HepG2 (cell line): ENCODE results near the gene OVCA2. TPM values are rescaled to one million over a fixed set of nuclear protein-coding genes. Genes with fewer than 3 reads are reported as not detected.

Source experiments
- ATAC-seq: fragments of 200-7000 bp; cut with Tn5 transposase; 3 replicates; pipeline ENCODE4 v1.9.1; 2020; ENCODE audit warnings: mild to moderate bottlenecking, moderate library complexity
- BruUV-seq: library from RNA; stranded (reverse); fragments of 400-500 nt; replicated peaks from 2 replicates; lab custom pipeline; 2021; lab: Mats Ljungman, UMichigan
- CTCF ChIA-PET: fragments of 300-600 bp; formaldehyde crosslinking; extraction: SDS; loops from one replicate; lab custom pipeline; 2021; ENCODE audit warnings: low total read pairs, inconsistent platforms, low intra/inter-chr PET ratio; lab: Yijun Ruan, JAX
- POLR2A ChIA-PET: fragments of 350-600 bp; sonication (Branson Sonifier 250); formaldehyde crosslinking; loops from one replicate; lab custom pipeline; 2020; ENCODE audit warnings: antibody characterized with exemption, inconsistent platforms; lab: Yijun Ruan, JAX
- DNase-seq: peaks from one replicate; pipeline ENCODE4 v3.0.0-alpha.2; 2015; ENCODE audit warnings: low spot score
- FAIRE-seq: peaks from 3 replicates; lab custom pipeline; 2011; peaks lifted over from hg19 to GRCh38; lab: Jason Lieb, UNC
- H2AFZ ChIP-seq: one replicate; pipeline ENCODE4 v1.6.1; 2011; ENCODE audit warnings: low read length, inconsistent platforms
- H3K27ac ChIP-seq: fragments of 300-600 bp; 3 replicates; pipeline ENCODE4 v1.8.0; 2011; ENCODE audit warnings: mixed run types, mild to moderate bottlenecking, mixed read lengths, low read length, inconsistent platforms; ENCODE audit not compliant: insufficient read depth; ENCODE audit errors: extremely low read length
- H3K27me3 ChIP-seq, 2 experiments: fragments of 200-600 bp in 1 of 2; 2 replicates in 1 of 2; 3 replicates in 1 of 2; pipeline versions ENCODE4 v1.6.0 to v1.8.0; 2011; ENCODE audit warnings: low read length in 2 of 2, mild to moderate bottlenecking in 2 of 2, moderate library complexity in 2 of 2, inconsistent platforms in 1 of 2; ENCODE audit not compliant: insufficient read depth in 2 of 2, control insufficient read depth in 1 of 2
- H3K36me3 ChIP-seq, 2 experiments: fragments of 200-600 bp in 1 of 2; replicated peaks in 1 of 2; 2 replicates in 1 of 2; 3 replicates in 1 of 2; pipeline versions ENCODE4 v1.5.1 to v1.8.0; 2011; ENCODE audit warnings: low read length in 2 of 2, inconsistent platforms in 1 of 2; ENCODE audit not compliant: insufficient read depth in 2 of 2, control insufficient read depth in 1 of 2
- H3K4me1 ChIP-seq: 2 replicates; pipeline ENCODE4 v1.5.1; 2012; ENCODE audit warnings: low read length, inconsistent platforms; ENCODE audit not compliant: insufficient read depth
- H3K4me2 ChIP-seq: 2 replicates; pipeline ENCODE4 v1.6.0; 2011; ENCODE audit warnings: low read depth, low read length, inconsistent platforms
- H3K4me3 ChIP-seq, 3 experiments: fragments of 200-600 bp in 1 of 3; sonication (generic), shearing (Covaris generic) in 1 of 3; replicated peaks in 1 of 3; 2 replicates each; pipeline ENCODE4 v1.5.1; 2011 to 2016; ENCODE audit warnings: low read length in 3 of 3, inconsistent platforms in 2 of 3, low read depth in 2 of 3, mild to moderate bottlenecking in 2 of 3, control low read depth in 1 of 3, mixed read lengths in 1 of 3; ENCODE audit not compliant: insufficient read depth in 1 of 3
- H3K79me2 ChIP-seq: one replicate; pipeline ENCODE4 v1.6.1; 2011; ENCODE audit warnings: low read length, inconsistent platforms; ENCODE audit not compliant: insufficient read depth
- H3K9ac ChIP-seq: 2 replicates; pipeline ENCODE4 v1.6.0; 2011; ENCODE audit warnings: mild to moderate bottlenecking, low read depth, low read length, inconsistent platforms; ENCODE audit not compliant: insufficient read depth
- H3K9me3 ChIP-seq: 2 replicates; pipeline ENCODE4 v1.5.1; 2012; ENCODE audit warnings: mild to moderate bottlenecking, low read length
- H4K20me1 ChIP-seq: 2 replicates; pipeline ENCODE4 v1.6.0; 2011; ENCODE audit warnings: inconsistent platforms, mild to moderate bottlenecking, low read length, moderate library complexity; ENCODE audit not compliant: insufficient read depth
- FOXO4 ChIP-seq: sonication (generic); formaldehyde crosslinking; conservative IDR thresholded peaks from 2 replicates; pipeline ENCODE4 v1.8.1; 2023; ENCODE audit warnings: missing genetic modification reagents
- HOXA9 ChIP-seq: sonication (generic); formaldehyde crosslinking; IDR thresholded peaks from 2 replicates; pipeline ENCODE4 v1.8.1; 2022; ENCODE audit warnings: missing genetic modification reagents, mild to moderate bottlenecking, moderate library complexity, borderline replicate concordance
- IKZF1 ChIP-seq: fragments of 450-650 bp; IDR thresholded peaks from 2 replicates; pipeline ENCODE4 v1.7.1; 2016
- TRIM24 ChIP-seq: sonication (generic); formaldehyde crosslinking; IDR thresholded peaks from 2 replicates; pipeline ENCODE4 v1.8.0; 2022; ENCODE audit warnings: mild to moderate bottlenecking, missing genetic modification reagents
- U2AF2 ChIP-seq: fragments of 200-400 bp; formaldehyde crosslinking; IDR thresholded peaks from 2 replicates; pipeline ENCODE4 v1.6.1; 2017; ENCODE audit warnings: low read depth, mild to moderate bottlenecking, low read length
- XRCC5 ChIP-seq: fragments of 200-400 bp; formaldehyde crosslinking; optimal IDR thresholded peaks from 2 replicates; pipeline ENCODE3; 2017; ENCODE audit warnings: mild to moderate bottlenecking, low read length
- ZBTB21 ChIP-seq: sonication (generic); formaldehyde crosslinking; IDR thresholded peaks from 2 replicates; pipeline ENCODE4 v1.4.0; 2020; ENCODE audit warnings: missing genetic modification reagents
- ZNF20 ChIP-seq: sonication (generic); formaldehyde crosslinking; IDR thresholded peaks from 2 replicates; pipeline ENCODE4 v1.4.0; 2020; ENCODE audit warnings: mild to moderate bottlenecking, moderate library complexity, missing genetic modification reagents
- ZNF276 ChIP-seq: sonication (generic); formaldehyde crosslinking; IDR thresholded peaks from 2 replicates; pipeline ENCODE4 v1.4.0; 2020; ENCODE audit warnings: mild to moderate bottlenecking, low read depth, missing genetic modification reagents
- ZSCAN25 ChIP-seq: sonication (generic); formaldehyde crosslinking; IDR thresholded peaks from 2 replicates; pipeline ENCODE4 v1.8.0; 2022; ENCODE audit warnings: mild to moderate bottlenecking, missing genetic modification reagents
- WGBS: methylation state at CpG from one replicate; pipeline ENCODE4 v1.1.6; 2017; ENCODE audit warnings: low lambda C conversion rate; 5-methylcytosine and 5-hydroxymethylcytosine counted together
- in situ Hi-C: cut with HindIII; loops from 2 replicates; pipeline ENCODE4 v1.10.0; 2017; ENCODE audit warnings: low pct_unique_long_range_greater_than_20kb; ENCODE audit not compliant: extremely low pct_ligation_motif_present
- intact Hi-C: fragments of 100-400 bp; cut with micrococcal nuclease; formaldehyde crosslinking; loops from one replicate; pipeline ENCODE4 v1.10.0; 2022; ENCODE audit not compliant: unreplicated experiment
- polyA plus RNA-seq, 8 experiments: library from polyadenylated mRNA; depleted of rRNA in 3 of 8; stranded (reverse) in 7 of 8; unstranded in 1 of 8; fragments of >200 nt; fragmentation: Illumina TruSeq in 4 of 8; extraction: Trizol in 4 of 8; gene quantifications; 2 replicates each; pipeline versions ENCODE4 v1.2.1 to v1.2.3, GENCODE V29; 2011 to 2016; ENCODE audit warnings: low read depth in 4 of 8, missing spikeins in 1 of 8, mixed read lengths in 1 of 8; ENCODE audit not compliant: insufficient read depth in 1 of 8
- total RNA-seq, 5 experiments: library from RNA; depleted of rRNA; stranded (reverse); fragments of >200 nt; fragmentation: Illumina TruSeq; extraction: Trizol; gene quantifications; 2 replicates each; pipeline ENCODE4 v1.2.3, GENCODE V29; 2016; ENCODE audit warnings: low read depth in 1 of 5

OVCA2 gene
- total and polyA plus RNA-seq, 2 of the 13 experiments (the other 11 are each of a cell fraction or from before 2014, with no cell fraction given), result 23.7 to 28.2 TPM

- no peaks in the 10 kb centered on the region for H3K79me2 ChIP-seq
- H3K4me3 ChIP-seq, result peak overlapping the region in 2 of 3 experiments; percentile 70 to 81; a peak in 4 of 6 replicates
- peaks cover 4 to 15% of the 10 kb centered on the region in 2 experiments; a peak in 3 of 5 replicates for H3K36me3 ChIP-seq
- CTCF ChIA-PET, result interaction anchor here (1.9 kb wide), 1 partner anchor 134 kb away, joined by 8 read pairs; no protein-coding TSS in a partner anchor
- no peaks in the 10 kb centered on the region for H3K27me3 ChIP-seq
- TSS peak; percentile 64 for BruUV-seq
- 95% methylated on average over 4 of the region's 5 CpGs for WGBS
- peak overlapping the region; percentile 86 for H3K4me2 ChIP-seq
- in situ Hi-C loops (loop anchor here (25.0 kb wide), 1 partner anchor 331 kb away; the partner anchor contains the start of genes TLCD2 and WDR81), intact Hi-C loops (no loop called here)
- no peak for ATAC-seq
- no peak for FAIRE-seq
- no peak overlapping the region for H2AFZ ChIP-seq
- TF ChIP-seq XRCC5 (peak; percentile 12), FOXO4 (0 out of 2 replicates have a peak, but pooled peaks have one; percentile 64), HOXA9 (CRISPR knock-in tag) (no peak)
- no peaks in the 10 kb centered on the region for H3K9me3 ChIP-seq
- POLR2A ChIA-PET, result no interaction called here
- H3K27ac ChIP-seq, result no peak overlapping the region
- H3K9ac ChIP-seq, result peak overlapping the region; percentile 85
- H3K4me1 ChIP-seq, result peaks cover 8% of the 10 kb centered on the region
- no peaks in the 10 kb centered on the region for H4K20me1 ChIP-seq
- DNase-seq, result no peak
These were observed 1.1 kb downstream of the OVCA2 start for GRCh38 chr17:2042933-2043332.

- Histone ChIP-seq H4K20me1 (no peaks in the 10 kb centered on the region), H3K4me3 (no peak overlapping the region), H3K79me2 (no peaks in the 10 kb centered on the region), H3K4me1 (peaks cover 11% of the 10 kb centered on the region), H2AFZ (no peak overlapping the region), H3K27me3 (0 out of 5 replicates have a peak, but pooled peaks cover 0 to 3% of the 10 kb centered on the region in 2 experiments), H3K27ac (no peak overlapping the region), H3K36me3 (peaks cover 4 to 12% of the 10 kb centered on the region in 2 experiments; a peak in 3 of 5 replicates), H3K9me3 (no peaks in the 10 kb centered on the region), H3K4me2 (no peak overlapping the region), H3K9ac (no peak overlapping the region)
- DNase-seq (no peak), ATAC-seq (no peak), FAIRE-seq (no peak)
- POLR2A ChIA-PET, result no interaction called here
- 99% methylated on average over 5 of the region's 6 CpGs for WGBS
- BruUV-seq, result no TSS peak
- CTCF ChIA-PET, result no interaction called here
- in situ Hi-C loops, result loop anchor here (25.0 kb wide), 1 partner anchor 331 kb away; the partner anchor contains the start of genes TLCD2 and WDR81
- intact Hi-C loops, result no loop called here
- TF ChIP-seq IKZF1 (no peak), ZNF276 (CRISPR knock-in tag) (no peak), ZBTB21 (CRISPR knock-in tag) (no peak), ZNF20 (CRISPR knock-in tag) (no peak), U2AF2 (no peak), TRIM24 (CRISPR knock-in tag) (no peak), ZSCAN25 (CRISPR knock-in tag) (no peak)
These were observed 2.0 kb downstream of the OVCA2 start for GRCh38 chr17:2043785-2044184.
